Measurements from ENCODE around the gene MCUR1.
"Not testable (repeated sequence)": the region's sequence is repeated elsewhere in the genome, so short reads cannot be mapped to it uniquely, and the experiment has no call there.

The MCUR1 gene

DNA sequence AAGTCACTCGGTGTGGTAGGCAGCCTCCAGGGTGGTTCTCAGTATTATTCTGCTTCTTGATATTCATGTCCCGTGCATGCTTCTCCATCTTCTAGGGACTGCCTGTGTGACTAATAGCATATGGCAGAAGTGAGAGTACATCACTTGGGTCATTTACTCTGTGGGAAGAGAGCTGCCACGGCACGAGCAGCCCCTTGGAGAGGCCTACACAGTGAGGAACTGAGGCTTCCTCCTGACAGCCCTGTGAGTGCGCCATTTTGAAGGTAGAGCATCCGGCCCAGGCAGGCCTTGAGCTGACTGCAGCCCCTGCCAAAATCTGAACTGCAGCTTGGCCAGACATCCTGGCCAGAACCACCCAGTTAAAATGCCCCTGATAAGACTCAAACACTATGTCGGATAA is 17.3 kb upstream of the MCUR1 start:
- TF ChIP-seq Cebpa-rat (IDR thresholded peaks at IDR 0.05), result no peak
- Histone ChIP-seq H3K27me3 (no peaks in the 10 kb centered on the region), H3K9me3 (replicated peaks in 1 of 11) (peaks cover 13 to 25% (median 19%) of the 10 kb centered on the region in 11 experiments), H3K27ac (no peak overlapping the region), H3K9ac (no peak overlapping the region), H4K20me1 (no peaks in the 10 kb centered on the region), H3K4me2 (no peak overlapping the region), H3K4me1 (peaks cover 7 to 27% (median 13%) of the 10 kb centered on the region in 10 experiments; a peak in 19 of 20 replicates), H3K36me3 (no peaks in the 10 kb centered on the region), H3K4me3 (no peak overlapping the region)

DNA sequence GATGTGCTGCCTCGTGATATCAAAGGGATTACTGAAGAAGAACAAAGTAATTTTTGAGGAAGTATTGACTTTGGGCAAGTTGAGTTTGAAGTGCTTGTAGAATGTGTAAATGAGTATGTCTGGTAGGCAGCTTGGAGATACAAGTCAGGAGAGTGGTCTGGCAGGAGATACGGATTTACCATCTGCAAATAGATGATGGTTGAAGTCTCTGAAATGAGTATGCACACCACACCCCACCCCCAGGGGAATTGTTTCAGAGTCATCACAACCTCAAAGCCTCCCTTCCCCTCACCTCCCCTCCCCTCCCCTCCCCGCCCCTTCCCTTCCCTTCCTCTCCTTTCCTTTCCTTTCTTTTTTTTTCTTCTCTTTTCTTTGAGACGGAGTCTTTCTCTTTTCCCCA is 16.4 kb upstream of the MCUR1 start:
- no peak overlapping the region for H3K9ac ChIP-seq
- peaks cover 7 to 29% (median 13%) of the 10 kb centered on the region in 10 experiments; a peak in 19 of 20 replicates for H3K4me1 ChIP-seq
- no peaks in the 10 kb centered on the region for H3K36me3 ChIP-seq
- no peak overlapping the region for H3K4me3 ChIP-seq
- TF ChIP-seq Cebpa-rat (IDR thresholded peaks at IDR 0.05), result no peak
- no peaks in the 10 kb centered on the region for H3K27me3 ChIP-seq
- no peak overlapping the region for H3K27ac ChIP-seq
- H3K4me2 ChIP-seq, result peak overlapping the region; percentile 13 to 57 (median 37); a peak in 18 of 22 replicates
- H3K9me3 ChIP-seq (replicated peaks in 1 of 11), result peaks cover 13 to 25% (median 19%) of the 10 kb centered on the region in 11 experiments
- H4K20me1 ChIP-seq, result no peaks in the 10 kb centered on the region

DNA sequence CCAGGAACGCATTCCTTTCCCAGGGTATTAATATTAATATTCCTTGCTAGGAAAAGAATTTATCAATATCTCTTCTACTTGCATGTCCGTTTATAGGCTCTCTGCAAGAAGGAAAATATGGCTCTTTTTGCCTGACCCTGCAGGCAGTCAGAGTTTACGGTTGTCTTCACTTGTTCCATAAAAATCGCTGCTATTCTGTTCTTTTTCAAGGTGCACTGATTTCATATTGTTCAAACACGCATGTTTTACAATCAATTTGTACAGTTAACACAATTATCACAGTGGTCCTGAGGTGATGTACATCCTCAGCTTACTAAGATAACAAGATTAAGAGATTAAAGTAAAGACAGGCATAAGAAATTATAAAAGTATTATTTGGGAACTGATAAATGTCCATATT is 15.1 kb upstream of the MCUR1 start:
- H3K27ac ChIP-seq, H3K9ac ChIP-seq, H3K36me3 ChIP-seq, H3K27me3 ChIP-seq, H4K20me1 ChIP-seq, H3K4me2 ChIP-seq, H3K4me3 ChIP-seq: not testable (repeated sequence)
- Histone ChIP-seq H3K9me3 (replicated peaks in 1 of 11) (peaks cover 13 to 25% (median 19%) of the 10 kb centered on the region in 11 experiments), H3K4me1 (peaks cover 7 to 24% (median 13%) of the 10 kb centered on the region in 10 experiments; a peak in 19 of 20 replicates)

DNA sequence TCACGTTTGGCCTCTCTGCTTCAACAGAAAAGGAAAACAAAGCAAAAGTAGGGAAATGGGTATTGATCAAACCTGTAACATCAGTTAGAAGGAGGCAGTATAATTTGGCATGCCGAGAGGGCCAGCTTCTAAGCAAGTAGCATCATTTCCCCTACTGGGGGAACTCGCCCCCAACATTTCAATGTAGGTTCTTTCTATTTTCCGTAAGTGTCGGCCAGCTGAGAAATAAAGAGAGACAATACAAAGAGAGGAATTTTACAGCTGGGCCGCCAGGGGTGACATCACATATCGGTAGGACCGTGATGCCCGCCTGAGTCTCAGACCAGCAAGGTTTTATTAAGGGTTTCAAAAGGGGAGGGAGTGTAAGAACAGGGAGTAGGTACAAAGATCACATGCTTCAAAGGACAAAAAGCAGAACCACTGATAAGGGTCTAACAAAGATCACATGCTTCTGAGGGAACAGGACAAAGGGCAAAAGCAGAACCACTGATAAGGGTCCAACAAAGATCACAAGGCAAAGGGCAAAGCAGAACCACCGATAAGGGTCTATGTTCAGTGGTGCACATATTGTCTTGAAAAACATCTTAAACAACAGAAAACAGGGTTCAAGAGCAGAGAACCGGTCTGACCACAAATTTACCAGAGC is 14.4 kb upstream of the MCUR1 start:
- not testable (repeated sequence) for H3K4me2 ChIP-seq, H4K20me1 ChIP-seq, H3K4me3 ChIP-seq, H3K27ac ChIP-seq, H3K9ac ChIP-seq, H3K36me3 ChIP-seq, H3K27me3 ChIP-seq
- peaks cover 13 to 24% (median 19%) of the 10 kb centered on the region in 11 experiments for H3K9me3 ChIP-seq (replicated peaks in 1 of 11)
- H3K4me1 ChIP-seq, result peaks cover 7 to 24% (median 13%) of the 10 kb centered on the region in 10 experiments; a peak in 19 of 20 replicates

DNA sequence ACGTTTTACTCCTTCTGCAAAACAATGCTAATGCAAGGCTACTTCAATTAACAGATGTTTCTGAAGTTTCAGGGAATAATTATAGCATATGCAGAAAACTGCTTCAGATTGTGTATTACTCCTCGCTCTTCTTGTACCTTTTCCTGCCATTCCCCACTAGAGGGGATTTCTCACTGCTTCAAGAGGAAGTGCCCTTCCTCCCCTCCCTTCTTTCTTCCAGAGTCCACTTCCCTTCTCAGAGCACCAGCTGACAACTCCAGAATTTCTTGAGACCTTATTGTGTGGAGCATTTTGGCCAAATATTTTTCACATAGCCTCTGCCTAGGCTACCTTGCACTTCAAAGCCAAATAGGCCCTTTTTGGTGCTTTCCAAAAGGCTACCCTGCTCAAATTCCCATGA is 12.7 kb upstream of the MCUR1 start:
- Histone ChIP-seq H3K27ac (no peak overlapping the region), H3K9me3 (replicated peaks in 1 of 11) (peaks cover 13 to 22% (median 19%) of the 10 kb centered on the region in 11 experiments), H3K36me3 (no peaks in the 10 kb centered on the region), H3K27me3 (no peaks in the 10 kb centered on the region), H3K4me2 (peak overlapping the region in 3 of 11 experiments; percentile 24 to 69 (median 29); a peak in 4 of 22 replicates), H3K9ac (no peak overlapping the region), H3K4me3 (no peak overlapping the region), H4K20me1 (no peaks in the 10 kb centered on the region), H3K4me1 (peaks cover 7 to 24% (median 13%) of the 10 kb centered on the region in 10 experiments; a peak in 19 of 20 replicates)
- TF ChIP-seq Cebpa-rat (IDR thresholded peaks at IDR 0.05), result no peak

DNA sequence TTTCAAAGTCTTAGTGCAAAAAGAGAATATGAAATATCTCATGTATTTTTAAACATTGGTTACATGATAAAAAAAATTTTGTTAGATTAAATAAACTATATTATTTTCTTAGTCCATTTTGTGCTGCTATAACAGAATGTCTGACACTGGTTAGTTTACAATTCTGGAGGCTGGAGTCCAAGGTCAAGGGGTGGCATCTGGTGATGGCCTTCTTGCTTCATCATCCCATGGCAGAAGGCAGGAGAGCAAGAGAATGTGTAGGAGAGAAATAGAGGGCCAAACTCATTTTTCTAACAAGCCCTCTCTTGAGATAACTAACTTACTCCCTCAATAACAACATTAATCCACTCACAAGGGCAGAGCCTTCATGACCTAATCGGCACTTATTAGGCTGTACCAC is 11.5 kb upstream of the MCUR1 start:
- Histone ChIP-seq H3K36me3 (no peaks in the 10 kb centered on the region), H3K9ac (no peak overlapping the region), H3K4me3 (no peak overlapping the region), H4K20me1 (no peaks in the 10 kb centered on the region), H3K4me1 (peaks cover 7 to 19% (median 10%) of the 10 kb centered on the region in 10 experiments; a peak in 19 of 20 replicates), H3K27ac (no peak overlapping the region), H3K27me3 (no peaks in the 10 kb centered on the region), H3K4me2 (no peak overlapping the region), H3K9me3 (replicated peaks in 1 of 11) (peaks cover 13 to 22% (median 19%) of the 10 kb centered on the region in 11 experiments)
- TF ChIP-seq Cebpa-rat (IDR thresholded peaks at IDR 0.05), result no peak

DNA sequence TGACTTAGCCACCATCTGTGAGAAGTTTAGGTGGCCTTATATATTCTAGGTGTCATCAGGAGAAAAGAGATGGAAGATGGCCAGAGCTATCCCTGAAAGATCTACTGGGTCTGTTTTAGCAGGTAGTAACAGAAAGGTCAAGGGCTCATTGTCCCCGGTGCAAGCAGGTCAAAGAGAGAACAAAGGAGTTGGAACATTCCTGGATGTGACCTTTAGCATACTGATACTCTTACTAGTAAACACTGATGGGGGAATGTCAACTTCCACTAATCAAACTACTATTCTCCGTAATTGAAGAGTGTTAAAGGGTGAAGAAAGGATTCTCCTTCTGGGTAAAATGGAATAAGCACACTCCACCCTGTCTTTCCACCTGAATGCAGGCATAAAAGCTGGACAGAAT is 4.0 kb upstream of the MCUR1 start:
- Histone ChIP-seq H3K4me2 (no peak overlapping the region), H3K4me1 (peaks cover under 1 to 12% (median 7%) of the 10 kb centered on the region in 10 experiments; a peak in 18 of 20 replicates), H3K4me3 (no peak overlapping the region), H3K36me3 (no peaks in the 10 kb centered on the region), H3K27ac (no peak overlapping the region), H4K20me1 (peaks cover 0 to 5% (median 0%) of the 10 kb centered on the region in 11 experiments; a peak in 7 of 22 replicates), H3K9me3 (replicated peaks in 1 of 11) (peaks cover 0 to 7% (median 0%) of the 10 kb centered on the region in 11 experiments; a peak in 2 of 22 replicates), H3K9ac (no peak overlapping the region), H3K27me3 (no peaks in the 10 kb centered on the region)
- TF ChIP-seq Cebpa-rat (IDR thresholded peaks at IDR 0.05), result no peak

DNA sequence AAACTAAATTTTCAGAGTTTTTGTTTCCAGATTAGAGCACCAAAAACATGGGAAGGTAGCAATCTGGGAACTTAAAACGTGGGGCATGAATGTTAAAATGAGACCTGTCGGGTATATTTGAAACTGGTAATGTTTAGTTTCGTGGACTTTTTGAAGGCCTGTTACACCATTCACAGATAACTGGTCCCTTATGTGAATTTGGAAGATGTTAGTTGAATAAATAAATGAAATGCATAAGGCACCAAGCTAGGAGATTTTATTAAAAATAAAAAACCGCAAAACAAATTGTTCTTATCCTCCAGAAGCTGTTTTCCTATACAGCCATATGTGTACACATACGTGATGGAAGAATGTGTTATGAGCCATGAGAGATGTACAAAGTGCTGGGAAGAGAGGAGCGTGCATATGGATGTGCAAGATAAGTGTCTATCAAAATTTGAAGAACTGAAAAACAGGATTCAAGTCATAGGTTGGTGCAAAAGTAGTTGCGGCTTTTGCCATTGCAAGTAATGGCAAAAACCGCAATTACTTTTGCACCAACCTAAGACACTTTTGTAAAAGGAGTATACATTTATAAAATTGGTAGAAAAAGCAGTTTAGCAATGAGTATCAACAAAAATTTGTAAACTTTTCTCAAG is 700 bp upstream of the MCUR1 start:
- Histone ChIP-seq H3K27me3 (no peaks in the 10 kb centered on the region), H3K4me1 (peaks cover 21 to 43% (median 27%) of the 10 kb centered on the region in 10 experiments), H3K9me3 (replicated peaks in 1 of 11) (peaks cover 0 to 7% (median 0%) of the 10 kb centered on the region in 11 experiments; a peak in 2 of 22 replicates), H4K20me1 (peaks cover 9 to 38% (median 30%) of the 10 kb centered on the region in 11 experiments; a peak in 19 of 22 replicates), H3K36me3 (peaks cover 0 to 14% (median 4%) of the 10 kb centered on the region in 11 experiments; a peak in 5 of 22 replicates), H3K4me3 (peak overlapping the region; percentile 82 to 92 (median 88)), H3K4me2 (peak overlapping the region; percentile 69 to 90 (median 86)), H3K27ac (peak overlapping the region; percentile 78 to 97 (median 96)), H3K9ac (peak overlapping the region; percentile 94 to 98 (median 96))
- no peak for TF ChIP-seq Cebpa-rat (IDR thresholded peaks at IDR 0.05)

DNA sequence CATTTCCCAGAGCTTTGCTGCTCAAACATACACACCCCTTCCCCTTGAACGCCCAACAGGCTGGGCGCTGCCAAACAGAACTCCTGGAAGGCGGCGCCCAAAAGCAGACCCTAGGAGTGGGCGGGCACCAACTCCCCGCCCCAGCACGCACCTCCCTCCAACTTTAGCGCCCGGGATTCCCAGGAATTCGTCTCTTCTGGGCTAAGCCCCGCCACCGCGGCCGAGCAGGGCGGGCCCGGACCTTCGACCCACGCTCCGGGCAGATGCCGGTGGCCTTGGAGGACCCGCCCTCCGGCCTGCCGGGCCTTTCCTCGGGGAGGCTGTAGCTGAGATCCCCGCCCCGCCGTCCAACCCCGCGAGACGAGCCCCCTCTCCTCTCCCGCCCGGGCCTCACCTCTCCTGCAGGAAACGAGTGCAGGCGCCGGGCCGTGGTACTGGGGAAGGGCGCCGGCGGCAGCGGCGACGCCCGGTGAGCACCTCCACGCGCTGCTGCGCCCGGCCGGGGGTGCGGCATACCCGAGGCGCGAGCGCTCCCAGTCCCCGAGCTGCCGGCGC is 659 bp downstream of the MCUR1 start:
- Histone ChIP-seq H3K36me3 (peaks cover 2 to 27% (median 13%) of the 10 kb centered on the region in 11 experiments; a peak in 13 of 22 replicates), H3K27me3 (no peaks in the 10 kb centered on the region), H3K9ac (peak overlapping the region; percentile 94 to 98 (median 96)), H3K4me2 (peak overlapping the region; percentile 69 to 92 (median 84)), H3K4me1 (peaks cover 21 to 43% (median 29%) of the 10 kb centered on the region in 10 experiments), H3K4me3 (peak overlapping the region; percentile 82 to 92 (median 88)), H4K20me1 (peaks cover 9 to 43% (median 30%) of the 10 kb centered on the region in 11 experiments; a peak in 19 of 22 replicates), H3K27ac (peak overlapping the region; percentile 94 to 97 (median 96)), H3K9me3 (replicated peaks in 1 of 11) (no peaks in the 10 kb centered on the region; a peak in 1 of 22 replicates)
- TF ChIP-seq Cebpa-rat (IDR thresholded peaks at IDR 0.05), result no peak

Data from BLaER1 treated with 17β-estradiol and CSF1 and Interleukin-3, amounts not matched to agents 10 nM and 100 nM (cell line).